Thyroid gland (tissue), 4 donors: ENCODE results near the gene CDC42BPG.

Experiments
- CTCF ChIP-seq, 6 experiments: fragments of 200-600 bp in 3 of 6; fragments of 450-650 bp in 3 of 6; sonication (generic) in 3 of 6; IDR thresholded peaks; one replicate each; pipeline ENCODE4 v1.5.1; 2016 to 2019; ENCODE audit warnings: antibody characterized with exemption in 6 of 6, mild to moderate bottlenecking in 2 of 6, inconsistent platforms in 1 of 6, moderate library complexity in 1 of 6
- POLR2A ChIP-seq, 2 donors: fragments of 450-650 bp; IDR thresholded peaks; one replicate each; pipeline ENCODE4 v1.6.1; 2017; ENCODE audit warnings: antibody characterized with exemption in 2 of 2, mild to moderate bottlenecking in 2 of 2, moderate library complexity in 1 of 2

GRCh38 chr11:64880240-64881001 lies 36.0 kb upstream of the CDC42BPG start:
- TF ChIP-seq POLR2A (IDR thresholded peaks at IDR 0.05) (no peak), CTCF (IDR thresholded peaks at IDR 0.05) (no peak)
